ENCODE results near the gene C1orf174.
A peak's percentile ranks its signal among the peaks of the same experiment; 100 is the strongest.

Gene C1orf174

DNA sequence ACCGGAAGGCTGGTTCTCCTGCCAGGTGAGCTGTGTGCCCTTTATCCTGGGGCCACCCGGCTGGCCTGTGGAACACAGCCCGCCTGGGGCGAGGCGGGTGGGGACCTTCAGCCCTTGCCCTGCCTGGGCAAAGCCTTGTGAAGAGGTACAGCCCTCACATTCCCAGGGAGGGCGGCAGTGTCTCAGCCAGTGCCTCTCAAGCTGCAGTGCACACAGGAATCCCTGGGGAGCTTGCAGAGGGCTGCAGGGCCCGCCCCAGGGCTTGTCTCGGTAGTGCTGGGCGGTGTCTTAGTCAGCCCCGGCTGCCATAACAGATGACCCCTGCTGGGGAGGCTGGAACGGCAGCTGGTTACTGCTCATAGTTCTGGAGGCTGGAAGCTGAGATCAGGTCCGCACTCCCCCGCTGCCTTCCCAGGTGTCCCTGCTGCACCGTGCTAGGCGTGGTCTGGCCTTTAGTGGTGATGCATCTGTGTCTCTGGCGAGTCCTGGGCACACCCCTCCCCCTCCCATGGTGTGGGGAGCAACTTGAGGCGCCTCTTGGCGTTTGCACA lies 30.2 kb downstream of the C1orf174 start:
- no peak for DNase-seq (ENCODE audit: low read depth)

GRCh38 chr1:3868464-3869006 lies 31.5 kb downstream of the C1orf174 start:
- DNase-seq (ENCODE audit: low read depth), result no peak

GRCh38 chr1:3865606-3866160 lies 34.4 kb downstream of the C1orf174 start:
- DNase-seq (ENCODE audit: low read depth), result no peak

- DNase-seq (ENCODE audit: low read depth), result no peak
Measured at GRCh38 chr1:3864884-3865283, 35.2 kb downstream of the C1orf174 start.

GRCh38 chr1:3863231-3863935 lies 36.7 kb downstream of the C1orf174 start:
- no peak for DNase-seq (ENCODE audit: low read depth)

DNA sequence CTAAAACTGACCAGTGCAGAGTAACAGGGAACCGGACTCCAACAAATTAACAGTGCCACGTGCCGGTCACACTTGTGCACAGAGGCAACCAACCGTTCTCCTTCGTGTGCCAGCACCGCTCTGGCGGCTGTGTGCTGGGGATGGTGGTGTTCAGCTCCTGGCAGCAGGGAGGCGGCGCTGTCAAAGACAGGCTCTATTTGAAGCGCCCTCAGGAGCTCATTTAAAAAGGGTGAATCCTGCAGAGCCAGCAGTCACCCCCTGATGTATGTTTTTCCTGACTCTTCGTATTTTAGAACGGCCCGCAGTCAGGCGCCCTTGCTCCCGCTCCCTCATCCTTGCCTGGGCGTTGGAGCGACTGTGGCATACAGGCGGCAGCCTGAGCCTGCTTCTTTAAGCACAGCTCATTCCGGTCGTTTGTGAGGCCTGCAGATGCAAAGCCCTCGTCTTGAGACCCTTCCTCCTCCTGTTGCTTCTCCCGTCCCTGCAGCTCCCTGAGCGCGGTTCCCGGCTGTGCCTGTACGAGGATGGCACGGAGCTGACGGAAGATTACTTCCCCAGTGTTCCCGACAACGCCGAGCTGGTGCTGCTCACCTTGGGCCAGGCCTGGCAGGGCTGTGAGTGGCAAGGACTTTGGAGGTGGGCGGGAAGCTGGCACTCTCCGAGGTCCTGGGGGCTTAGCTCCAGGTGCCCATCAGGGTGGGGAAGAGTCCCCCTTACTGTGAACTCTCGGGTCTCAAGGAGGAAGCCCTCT lies 41.7 kb downstream of the C1orf174 start:
- peak; percentile 38 for DNase-seq (ENCODE audit: low read depth)

- no peak for DNase-seq (ENCODE audit: low read depth)
Measured at GRCh38 chr1:3857791-3858129, 42.3 kb downstream of the C1orf174 start.

- DNase-seq (ENCODE audit: low read depth), result peak; percentile 83
Measured at GRCh38 chr1:3856923-3857790, 42.9 kb downstream of the C1orf174 start, which contains the start of the genes CEP104 and DFFB. TSS of gene CEP104 (minus strand) at chr1:3857211. CDS start at chr1:3852407, 4,804 bp downstream. TSS of gene DFFB (plus strand) at chr1:3857476. CDS start at chr1:3857604, 128 bp downstream.

DNA sequence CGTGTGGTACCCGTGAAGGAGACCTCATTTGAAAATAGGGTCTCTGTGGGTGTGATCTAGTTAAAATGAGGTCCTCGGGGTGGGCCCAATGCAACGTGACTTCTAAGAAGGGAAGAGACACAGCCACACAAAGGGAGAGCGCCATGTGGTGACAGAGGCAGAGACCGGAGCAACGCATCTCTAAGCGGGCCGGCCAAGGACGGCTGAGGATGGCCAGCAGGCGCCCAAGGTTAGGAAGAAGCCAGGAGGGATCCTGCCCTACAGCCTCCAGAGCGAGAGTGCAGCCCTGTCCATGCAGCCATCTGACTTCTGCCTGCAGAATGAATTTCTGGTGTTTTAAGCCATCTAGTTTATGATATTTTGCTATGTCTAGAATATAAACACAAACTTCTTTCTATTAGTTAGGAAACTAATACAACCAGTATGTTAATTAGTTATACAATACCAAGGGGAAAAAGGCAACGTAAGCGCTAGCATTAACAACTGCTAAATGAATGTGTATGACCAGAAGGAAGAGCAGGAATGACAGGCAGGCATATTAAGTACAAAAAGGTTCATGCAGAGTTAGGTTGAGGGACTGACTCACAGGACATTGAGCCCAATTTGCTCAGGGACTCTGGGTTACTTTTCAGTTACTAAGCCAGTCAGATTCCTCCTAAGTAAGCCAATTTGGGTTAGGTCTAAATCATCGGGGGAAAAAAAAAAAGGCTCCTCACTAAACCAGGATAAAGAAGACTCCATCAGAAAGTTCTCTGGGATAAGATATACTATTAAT lies 47.2 kb downstream of the C1orf174 start:
- DNase-seq (ENCODE audit: low read depth), result no peak

- DNase-seq (ENCODE audit: low read depth), result no peak
Measured at GRCh38 chr1:3852091-3852490, 48.0 kb downstream of the C1orf174 start.

DNA sequence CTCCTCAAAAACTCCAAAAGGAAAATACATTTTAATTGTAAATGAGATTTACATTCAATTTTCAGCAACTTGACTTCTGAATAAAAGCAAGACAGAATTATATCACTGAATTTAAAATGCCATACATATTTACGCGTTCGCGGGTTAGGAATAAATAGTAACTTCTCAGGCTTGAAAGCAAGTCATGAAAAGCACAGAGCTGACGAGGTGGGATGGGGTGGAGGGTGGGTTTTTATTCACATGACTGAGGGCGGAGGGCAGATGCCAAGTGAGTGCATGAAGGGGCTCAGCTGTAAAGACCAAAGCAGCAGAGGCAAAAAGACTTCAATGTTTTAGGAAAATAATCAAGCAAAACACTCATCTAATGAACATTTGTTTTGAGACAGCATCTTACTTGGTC lies 48.8 kb downstream of the C1orf174 start:
- no peak for DNase-seq (ENCODE audit: low read depth)

DNA sequence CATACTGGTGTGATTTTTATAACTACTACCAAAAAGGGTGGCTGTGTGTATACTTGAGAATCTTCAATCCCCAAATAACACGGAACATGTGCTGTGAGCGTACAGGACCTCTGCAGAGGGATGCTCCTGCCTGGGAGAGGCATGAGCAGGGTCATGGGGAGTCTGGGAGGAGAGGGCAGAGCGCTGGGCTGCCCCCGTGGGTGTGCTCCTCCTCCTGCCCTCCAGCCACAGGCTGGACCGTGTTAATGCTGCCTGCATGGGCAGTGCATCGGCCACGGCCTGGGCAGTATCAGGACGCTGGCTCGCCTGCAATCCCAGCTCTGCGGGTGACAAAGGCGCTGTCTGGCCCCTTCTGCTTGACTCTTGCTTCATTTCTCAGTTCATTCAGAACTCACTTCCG lies 49.2 kb downstream of the C1orf174 start:
- no peak for DNase-seq (ENCODE audit: low read depth)

DNA sequence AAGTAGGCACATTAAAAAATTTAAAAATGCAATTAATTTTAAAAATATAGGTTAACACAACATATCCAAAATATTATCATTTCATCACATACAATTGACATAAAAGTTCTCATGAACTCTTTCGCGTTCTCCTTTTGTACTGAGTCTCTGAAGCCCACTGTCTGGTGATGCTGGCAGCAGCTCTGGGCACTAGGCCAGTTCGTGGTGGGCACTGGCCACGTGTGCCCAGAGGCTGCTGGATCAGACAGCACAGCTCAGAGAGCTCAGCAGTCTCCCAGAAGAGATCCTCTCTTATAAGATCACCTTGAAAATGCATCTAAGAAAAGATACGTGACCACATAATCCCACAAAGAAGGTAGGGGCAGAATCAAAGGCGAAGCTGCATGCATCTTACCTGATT lies 53.0 kb downstream of the C1orf174 start:
- no peak for DNase-seq (ENCODE audit: low read depth)

DNA sequence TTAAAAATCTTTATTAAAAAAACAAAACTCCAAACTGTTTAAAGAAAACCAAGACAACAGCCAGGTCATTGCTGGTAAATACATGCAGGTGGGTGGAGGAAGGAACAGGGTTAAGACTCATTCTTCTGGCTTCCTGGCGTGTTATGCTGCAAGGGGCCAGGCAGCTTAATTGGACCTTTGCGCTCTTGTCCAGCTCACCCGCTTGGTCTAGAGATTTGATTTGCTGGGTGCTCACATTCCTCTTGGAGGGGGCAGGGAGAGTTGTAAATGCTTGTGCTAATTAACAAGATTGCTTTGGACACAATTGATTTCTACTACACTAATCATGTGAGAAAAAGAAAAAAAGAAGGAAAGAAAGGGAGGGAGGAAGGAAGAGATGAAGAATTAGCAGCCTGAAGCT lies 53.5 kb downstream of the C1orf174 start:
- no peak for DNase-seq (ENCODE audit: low read depth)

GRCh38 chr1:3842912-3843311 lies 57.2 kb downstream of the C1orf174 start:
- no peak for DNase-seq (ENCODE audit: low read depth)

GRCh38 chr1:3841491-3841890 lies 58.6 kb downstream of the C1orf174 start:
- DNase-seq (ENCODE audit: low read depth), result no peak

Data from EH (cell line).